ENCODE data around the gene SARNP. TPM values are rescaled to one million over a fixed set of nuclear protein-coding genes. Genes with fewer than 3 reads are reported as not detected.

Gene SARNP
- total RNA-seq, 1 donor from 2014 or later, result 33.1 TPM

DNA sequence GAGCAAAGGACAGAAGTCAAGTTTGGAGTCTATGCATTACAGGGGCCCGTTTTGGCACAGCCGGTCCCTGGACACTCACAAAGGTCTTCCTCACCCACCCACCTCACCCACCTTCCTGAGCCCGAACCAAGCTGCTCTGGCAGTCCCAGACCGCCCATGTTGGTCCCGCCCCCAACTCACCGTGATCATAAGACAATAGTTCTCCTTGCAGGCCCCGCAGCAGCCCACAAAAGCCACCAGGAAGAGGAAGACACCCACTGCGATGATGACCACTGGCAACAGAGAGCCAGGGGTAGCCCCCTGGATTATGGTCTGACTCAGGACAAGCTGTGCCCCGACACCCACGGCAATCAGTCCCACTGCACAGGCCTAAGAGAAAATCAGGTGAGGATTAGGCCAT lies 90.6 kb downstream of the SARNP start:
- no peak for TF ChIP-seq POLR2A (IDR thresholded peaks at IDR 0.05)
- TF ChIP-seq POLR2AphosphoS5 (IDR thresholded peaks at IDR 0.05; ENCODE audit: insufficient read depth in 1 of 2, low read depth in 1 of 2), result no peak
- TF ChIP-seq, protein P1, sequence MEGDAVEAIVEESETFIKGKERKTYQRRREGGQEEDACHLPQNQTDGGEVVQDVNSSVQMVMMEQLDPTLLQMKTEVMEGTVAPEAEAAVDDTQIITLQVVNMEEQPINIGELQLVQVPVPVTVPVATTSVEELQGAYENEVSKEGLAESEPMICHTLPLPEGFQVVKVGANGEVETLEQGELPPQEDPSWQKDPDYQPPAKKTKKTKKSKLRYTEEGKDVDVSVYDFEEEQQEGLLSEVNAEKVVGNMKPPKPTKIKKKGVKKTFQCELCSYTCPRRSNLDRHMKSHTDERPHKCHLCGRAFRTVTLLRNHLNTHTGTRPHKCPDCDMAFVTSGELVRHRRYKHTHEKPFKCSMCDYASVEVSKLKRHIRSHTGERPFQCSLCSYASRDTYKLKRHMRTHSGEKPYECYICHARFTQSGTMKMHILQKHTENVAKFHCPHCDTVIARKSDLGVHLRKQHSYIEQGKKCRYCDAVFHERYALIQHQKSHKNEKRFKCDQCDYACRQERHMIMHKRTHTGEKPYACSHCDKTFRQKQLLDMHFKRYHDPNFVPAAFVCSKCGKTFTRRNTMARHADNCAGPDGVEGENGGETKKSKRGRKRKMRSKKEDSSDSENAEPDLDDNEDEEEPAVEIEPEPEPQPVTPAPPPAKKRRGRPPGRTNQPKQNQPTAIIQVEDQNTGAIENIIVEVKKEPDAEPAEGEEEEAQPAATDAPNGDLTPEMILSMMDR (IDR thresholded peaks at IDR 0.05), result no peak
- intact Hi-C loops (cut with DNase I), result loop anchor here (5.0 kb wide), 1 partner anchor 205 kb away; the partner anchor contains the start of gene DGKA
- Histone ChIP-seq H3K27ac (peak overlapping the region; percentile 100), H3K4me3 (peak overlapping the region; percentile 67 to 81), H3K9me3 (no peaks in the 10 kb centered on the region), H3K4me1 (peaks cover 46% of the 10 kb centered on the region), H3K36me3 (peaks cover 0 to 24% of the 10 kb centered on the region in 2 donors), H3K27me3 (no peaks in the 10 kb centered on the region)
- no peak for DNase-seq (ENCODE audit: extremely low spot score in 2 of 2)

DNA sequence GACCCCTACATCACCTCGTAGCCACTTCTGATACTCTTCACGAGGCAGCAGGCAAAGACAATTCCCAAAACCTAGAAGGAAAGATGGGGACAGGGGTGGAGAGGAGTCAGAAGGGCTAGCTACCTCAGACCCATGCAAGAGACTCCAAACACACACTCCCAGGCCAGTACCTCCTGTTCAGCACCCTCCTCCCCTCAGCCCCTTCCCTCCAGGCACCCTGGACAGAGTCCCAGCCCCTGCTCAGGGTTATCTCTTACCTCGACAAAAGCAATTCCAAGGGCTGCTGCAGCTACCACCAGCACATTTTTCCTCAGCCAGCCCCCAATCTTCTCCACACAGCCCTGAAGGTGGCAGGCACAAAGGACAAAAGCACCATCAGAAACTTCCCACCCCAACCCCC lies 92.0 kb downstream of the SARNP start:
- H3K9me3 ChIP-seq, result no peaks in the 10 kb centered on the region
- H3K36me3 ChIP-seq, result peaks cover 0 to 24% of the 10 kb centered on the region in 2 donors
- no peaks in the 10 kb centered on the region for H3K27me3 ChIP-seq
- no peak overlapping the region for H3K4me3 ChIP-seq
- peaks cover 51% of the 10 kb centered on the region for H3K4me1 ChIP-seq
- no peak overlapping the region for H3K27ac ChIP-seq
- intact Hi-C loops (cut with DNase I), result loop anchor here (5.0 kb wide), 1 partner anchor 207 kb away; the partner anchor contains the start of gene DGKA
- DNase-seq (ENCODE audit: extremely low spot score in 2 of 2), result no peak
- TF ChIP-seq, protein P1 (IDR thresholded peaks at IDR 0.05), result no peak
- no peak for TF ChIP-seq POLR2A (IDR thresholded peaks at IDR 0.05)
- TF ChIP-seq POLR2AphosphoS5 (IDR thresholded peaks at IDR 0.05; ENCODE audit: insufficient read depth in 1 of 2, low read depth in 1 of 2), result no peak

DNA sequence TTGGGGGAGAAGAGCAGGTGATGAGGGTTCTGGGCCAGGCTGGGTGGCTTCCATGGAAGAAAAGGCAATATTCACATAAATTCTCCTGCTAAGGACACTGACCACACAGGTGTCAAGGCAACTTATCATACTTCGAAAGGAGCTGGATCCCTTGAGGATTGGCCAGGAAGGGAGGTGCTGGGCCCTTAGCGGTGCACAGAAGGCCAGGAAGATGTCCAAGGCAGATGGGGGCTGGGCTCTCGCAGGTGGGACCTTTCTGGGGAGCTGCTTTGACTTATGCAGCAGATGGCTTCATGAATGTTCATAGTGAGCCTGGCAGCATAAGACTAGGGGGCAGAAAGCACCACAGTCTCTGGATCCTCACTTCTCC lies 92.6 kb downstream of the SARNP start:
- Histone ChIP-seq H3K4me1 (peaks cover 51% of the 10 kb centered on the region), H3K9me3 (no peaks in the 10 kb centered on the region), H3K36me3 (peaks cover 0 to 24% of the 10 kb centered on the region in 2 donors), H3K27ac (no peak overlapping the region), H3K27me3 (no peaks in the 10 kb centered on the region), H3K4me3 (no peak overlapping the region)
- intact Hi-C loops (cut with DNase I), result loop anchor here (5.0 kb wide), 1 partner anchor 207 kb away; the partner anchor contains the start of gene DGKA
- TF ChIP-seq POLR2AphosphoS5 (IDR thresholded peaks at IDR 0.05; ENCODE audit: insufficient read depth in 1 of 2, low read depth in 1 of 2) (no peak), POLR2A (IDR thresholded peaks at IDR 0.05) (no peak)
- TF ChIP-seq, protein P1 (IDR thresholded peaks at IDR 0.05), result no peak
- peak in 1 of 2 donors; percentile 74 for DNase-seq (ENCODE audit: extremely low spot score in 2 of 2)

- Histone ChIP-seq H3K4me3 (no peak overlapping the region), H3K27me3 (no peaks in the 10 kb centered on the region), H3K36me3 (peaks cover 0 to 24% of the 10 kb centered on the region in 2 donors), H3K27ac (peak overlapping the region; percentile 20), H3K9me3 (no peaks in the 10 kb centered on the region), H3K4me1 (peaks cover 54% of the 10 kb centered on the region)
- no peak for DNase-seq (ENCODE audit: extremely low spot score in 2 of 2)
- TF ChIP-seq, protein P1 (IDR thresholded peaks at IDR 0.05), result peak in 1 of 3 experiments; percentile 30
- no peak for TF ChIP-seq POLR2AphosphoS5 (IDR thresholded peaks at IDR 0.05; ENCODE audit: insufficient read depth in 1 of 2, low read depth in 1 of 2)
- intact Hi-C loops (cut with DNase I), result no loop called here
Observed at GRCh38 chr12:55724226-55724939, 93.1 kb downstream of the SARNP start.
